Bronchial epithelial cell (primary cell): ENCODE measurements around the gene LILRA5. TPM values are rescaled to one million over a fixed set of nuclear protein-coding genes. Genes with fewer than 3 reads are reported as not detected.
A peak's percentile ranks its signal among the peaks of the same experiment; 100 is the strongest.
"Not testable (repeated sequence)": the region's sequence is repeated elsewhere in the genome, so short reads cannot be mapped to it uniquely, and the experiment has no call there.

Experiments
- DNase-seq: peaks from one replicate; pipeline ENCODE4 v3.0.0-alpha.2; 2010; ENCODE audit warnings: low read depth
- FAIRE-seq: peaks from 2 replicates; lab custom pipeline; 2011; peaks lifted over from hg19 to GRCh38; lab: Jason Lieb, UNC
- H3K27me3 ChIP-seq: 2 replicates; pipeline ENCODE4 v1.5.1; 2011; ENCODE audit warnings: low read length; ENCODE audit not compliant: control insufficient read depth, insufficient read depth
- H3K36me3 ChIP-seq: 2 replicates; pipeline ENCODE4 v1.5.1; 2011; ENCODE audit warnings: low read length; ENCODE audit not compliant: control insufficient read depth, insufficient read depth
- H3K4me3 ChIP-seq: 2 replicates; pipeline ENCODE4 v1.5.1; 2011; ENCODE audit warnings: mild to moderate bottlenecking, low read depth, low read length, control low read depth
- CTCF ChIP-seq: IDR thresholded peaks from 2 replicates; pipeline ENCODE4 v1.5.1; 2011; ENCODE audit warnings: mild to moderate bottlenecking, moderate library complexity, low read length, control low read depth, inconsistent platforms; ENCODE audit not compliant: insufficient read depth, severe bottlenecking
- total RNA-seq: library from RNA; depleted of rRNA; stranded (reverse); fragments of >200 nt; gene quantifications from 2 replicates; pipeline ENCODE4 v1.2.1, GENCODE V29; 2014

Gene LILRA5
- total RNA-seq, result not detected in 2 replicates

GRCh38 chr19:54312436-54313377 is at the start of gene LILRA5:
TSS of gene LILRA5 (minus strand) at chr19:54313166. CDS start at chr19:54313019, 147 bp downstream.
- Histone ChIP-seq H3K4me3 (no peak within 1 kb of the TSS), H3K36me3 (no peaks in the 10 kb centered on the region), H3K27me3 (no peaks in the 10 kb centered on the region)
- FAIRE-seq (no peak), DNase-seq (no peak)
- no peak for TF ChIP-seq CTCF

- not testable (repeated sequence) for H3K36me3 ChIP-seq, H3K27me3 ChIP-seq, H3K4me3 ChIP-seq, DNase-seq
- peak; percentile 40 for FAIRE-seq
Observed at GRCh38 chr19:54361680-54362422, 48.9 kb upstream of the LILRA5 start.

GRCh38 chr19:54359149-54359820 is 46.3 kb upstream of the LILRA5 start:
- not testable (repeated sequence) for DNase-seq, H3K27me3 ChIP-seq, H3K4me3 ChIP-seq, H3K36me3 ChIP-seq
- FAIRE-seq, result peak; percentile 98

GRCh38 chr19:54357381-54357780 is 44.4 kb upstream of the LILRA5 start:
- Histone ChIP-seq H3K27me3 (no peaks in the 10 kb centered on the region), H3K36me3 (no peaks in the 10 kb centered on the region), H3K4me3 (no peak overlapping the region)
- DNase-seq (no peak), FAIRE-seq (no peak)
- no peak for TF ChIP-seq CTCF

GRCh38 chr19:54356444-54357056 is 43.6 kb upstream of the LILRA5 start:
- Histone ChIP-seq H3K4me3 (no peak overlapping the region), H3K27me3 (no peaks in the 10 kb centered on the region), H3K36me3 (no peaks in the 10 kb centered on the region)
- TF ChIP-seq CTCF, result no peak
- FAIRE-seq (no peak), DNase-seq (no peak)

GRCh38 chr19:54355675-54356074 is 42.7 kb upstream of the LILRA5 start:
- FAIRE-seq, result no peak
- TF ChIP-seq CTCF, result no peak
- no peak for DNase-seq
- Histone ChIP-seq H3K4me3 (no peak overlapping the region), H3K27me3 (no peaks in the 10 kb centered on the region), H3K36me3 (no peaks in the 10 kb centered on the region)
